Occipital lobe (tissue), 2 donors: ENCODE data around the gene SIX1. TPM values are rescaled to one million over a fixed set of nuclear protein-coding genes. Genes with fewer than 3 reads are reported as not detected.

Source experiments
- DNase-seq: peaks from one replicate; lab custom pipeline; 2025; lab: John Stamatoyannopoulos, UW
- total RNA-seq: library from RNA; depleted of rRNA; stranded (reverse); fragments of >200 nt; gene quantifications from one replicate; pipeline ENCODE4 v1.2.3, GENCODE V29; 2014

Gene SIX1
- total RNA-seq, 1 donor from 2014 or later, result 0.47 TPM

GRCh38 chr14:60594062-60594461 is 55.2 kb downstream of the SIX1 start:
- no peak for DNase-seq

Other genes with a start within 250 kb of the SIX1 start
- gene C14orf39, start 163.4 kb downstream of the SIX1 start, total RNA-seq, result not detected
- not detected for gene SIX6, start 140.3 kb downstream of the SIX1 start, total RNA-seq
- gene SIX4, start 74.9 kb upstream of the SIX1 start, total RNA-seq, result 0.78 TPM
- gene MNAT1, start 85.3 kb upstream of the SIX1 start, total RNA-seq, result 91.9 TPM